Measurements from ENCODE around the gene PABPN1.

The PABPN1 gene

GRCh38 chr14:23353433-23353780 is 32.1 kb downstream of the PABPN1 start:
- Histone ChIP-seq H2AFZ (ENCODE audit: low read depth, low read length, severe bottlenecking) (no peak overlapping the region), H3K27ac (ENCODE audit: low read depth, low read length) (no peak overlapping the region), H3K79me2 (ENCODE audit: insufficient read depth, low read length) (no peaks in the 10 kb centered on the region), H3F3A (ENCODE audit: insufficient read depth) (no peaks in the 10 kb centered on the region), H3K9me2 (replicated peaks; ENCODE audit: insufficient read depth, low read length) (no peaks in the 10 kb centered on the region), H3K36me3 (ENCODE audit: low read length) (no peaks in the 10 kb centered on the region), H3K4me3 (ENCODE audit: insufficient read depth, low read length, poor library complexity, severe bottlenecking) (no peak overlapping the region), H3K9me3 (ENCODE audit: insufficient read depth, low read length) (no peaks in the 10 kb centered on the region), H3K27me3 (ENCODE audit: low read length) (no peaks in the 10 kb centered on the region), H3K4me2 (ENCODE audit: low read depth, low read length, poor library complexity, severe bottlenecking) (no peak overlapping the region), H3K9ac (ENCODE audit: low read length) (no peak overlapping the region), H4K20me1 (ENCODE audit: low read depth, low read length) (no peaks in the 10 kb centered on the region)
- TF ChIP-seq EZH2phosphoT487 (conservative IDR thresholded peaks at IDR 0.05; ENCODE audit: low read length), result no peak
- no peak for TF ChIP-seq CTCF (IDR thresholded peaks at IDR 0.05; ENCODE audit: insufficient read depth, low read length, poor library complexity, severe bottlenecking)

DNA sequence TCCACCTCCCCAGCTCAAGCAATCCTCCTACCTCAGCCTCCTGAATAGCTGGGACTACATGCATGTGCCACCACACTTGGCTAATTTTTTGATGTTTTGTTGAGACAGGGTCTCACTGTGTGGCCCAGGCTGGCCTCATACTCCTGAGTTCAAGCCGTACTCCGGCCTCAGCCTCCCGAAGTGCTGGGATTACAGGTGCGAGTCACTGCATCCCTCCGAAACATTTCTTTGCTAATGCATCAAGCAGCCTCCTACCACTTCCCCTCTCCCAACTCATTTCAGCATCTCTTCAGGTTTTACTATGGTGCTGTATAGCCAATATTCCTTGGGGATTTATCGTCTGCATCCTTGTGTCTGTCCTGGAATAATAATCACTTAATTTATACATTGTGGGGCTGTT is 33.7 kb downstream of the PABPN1 start:
- Histone ChIP-seq H3K4me3 (ENCODE audit: insufficient read depth, low read length, poor library complexity, severe bottlenecking) (no peak overlapping the region), H3K9ac (ENCODE audit: low read length) (no peak overlapping the region), H3K79me2 (ENCODE audit: insufficient read depth, low read length) (no peaks in the 10 kb centered on the region), H3K9me3 (ENCODE audit: insufficient read depth, low read length) (no peaks in the 10 kb centered on the region), H3K4me2 (ENCODE audit: low read depth, low read length, poor library complexity, severe bottlenecking) (no peak overlapping the region), H3K36me3 (ENCODE audit: low read length) (no peaks in the 10 kb centered on the region), H3K27me3 (ENCODE audit: low read length) (no peaks in the 10 kb centered on the region), H3K27ac (ENCODE audit: low read depth, low read length) (no peak overlapping the region), H4K20me1 (ENCODE audit: low read depth, low read length) (no peaks in the 10 kb centered on the region), H2AFZ (ENCODE audit: low read depth, low read length, severe bottlenecking) (no peak overlapping the region), H3F3A (ENCODE audit: insufficient read depth) (no peaks in the 10 kb centered on the region), H3K9me2 (replicated peaks; ENCODE audit: insufficient read depth, low read length) (no peaks in the 10 kb centered on the region)
- no peak for TF ChIP-seq CTCF (IDR thresholded peaks at IDR 0.05; ENCODE audit: insufficient read depth, low read length, poor library complexity, severe bottlenecking)
- no peak for TF ChIP-seq EZH2phosphoT487 (conservative IDR thresholded peaks at IDR 0.05; ENCODE audit: low read length)

DNA sequence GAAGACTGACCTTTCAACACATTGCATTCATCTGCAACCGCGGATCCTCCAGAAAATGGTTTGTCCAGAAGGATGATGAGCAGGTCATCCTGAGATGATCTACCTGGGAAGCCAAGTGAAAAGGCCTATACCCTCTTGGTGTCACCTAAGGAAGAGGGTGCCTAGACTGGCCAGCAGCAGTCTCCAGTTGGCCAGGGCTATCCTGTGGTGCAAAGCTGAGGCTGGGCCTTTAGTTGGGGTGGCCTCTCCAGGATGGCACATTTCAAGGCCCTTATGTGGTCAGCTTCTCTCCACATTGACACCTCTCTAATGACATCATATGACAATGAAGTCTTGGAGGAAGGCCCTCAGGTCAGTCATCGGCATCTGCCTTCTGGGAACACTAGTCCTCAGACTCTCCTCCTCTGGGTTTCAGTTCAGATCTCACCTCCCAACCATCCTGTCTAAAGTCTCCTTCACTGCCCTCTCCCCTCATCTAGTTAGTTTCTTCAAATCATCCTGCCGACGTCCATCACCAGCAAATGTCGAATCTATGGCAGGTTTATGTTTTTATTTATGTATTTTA is 34.7 kb downstream of the PABPN1 start:
- Histone ChIP-seq H4K20me1 (ENCODE audit: low read depth, low read length) (no peaks in the 10 kb centered on the region), H3K27ac (ENCODE audit: low read depth, low read length) (no peak overlapping the region), H3K4me2 (ENCODE audit: low read depth, low read length, poor library complexity, severe bottlenecking) (no peak overlapping the region), H3F3A (ENCODE audit: insufficient read depth) (no peaks in the 10 kb centered on the region), H3K9ac (ENCODE audit: low read length) (no peak overlapping the region), H3K4me3 (ENCODE audit: insufficient read depth, low read length, poor library complexity, severe bottlenecking) (no peak overlapping the region), H3K79me2 (ENCODE audit: insufficient read depth, low read length) (no peaks in the 10 kb centered on the region), H2AFZ (ENCODE audit: low read depth, low read length, severe bottlenecking) (no peak overlapping the region), H3K9me3 (ENCODE audit: insufficient read depth, low read length) (no peaks in the 10 kb centered on the region), H3K36me3 (ENCODE audit: low read length) (no peaks in the 10 kb centered on the region), H3K9me2 (replicated peaks; ENCODE audit: insufficient read depth, low read length) (no peaks in the 10 kb centered on the region), H3K27me3 (ENCODE audit: low read length) (no peaks in the 10 kb centered on the region)
- no peak for TF ChIP-seq EZH2phosphoT487 (conservative IDR thresholded peaks at IDR 0.05; ENCODE audit: low read length)
- TF ChIP-seq CTCF (IDR thresholded peaks at IDR 0.05; ENCODE audit: insufficient read depth, low read length, poor library complexity, severe bottlenecking), result no peak

All from SU-DHL-6 (cell line).